GM23248 (cell line): ENCODE results near the gene PCBP3. TPM values are rescaled to one million over a fixed set of nuclear protein-coding genes. Genes with fewer than 3 reads are reported as not detected.
"Not testable (repeated sequence)": the region's sequence is repeated elsewhere in the genome, so short reads cannot be mapped to it uniquely, and the experiment has no call there.

Experiments used
- DNase-seq: peaks from one replicate; pipeline ENCODE4 v3.0.0-alpha.2; 2015
- H2AFZ ChIP-seq: fragments of 200-600 bp; sonication (generic); 2 replicates; pipeline ENCODE4 v1.6.1; 2016; ENCODE audit warnings: antibody characterized with exemption
- H3F3A ChIP-seq: fragments of 200-600 bp; sonication (generic); 2 replicates; pipeline ENCODE4 v1.6.1; 2016; ENCODE audit warnings: mild to moderate bottlenecking, antibody characterized with exemption, mixed run types; ENCODE audit not compliant: insufficient read depth
- H3K27ac ChIP-seq: fragments of 200-600 bp; sonication (generic); 2 replicates; pipeline ENCODE4 v1.5.1; 2016; ENCODE audit warnings: mild to moderate bottlenecking
- H3K27me3 ChIP-seq: fragments of 200-600 bp; sonication (generic); replicated peaks from 2 replicates; pipeline ENCODE4 v1.6.1; 2016; ENCODE audit warnings: mild to moderate bottlenecking; ENCODE audit not compliant: insufficient read depth
- H3K36me3 ChIP-seq: fragments of 200-600 bp; sonication (generic); 2 replicates; pipeline ENCODE4 v1.6.1; 2016; ENCODE audit warnings: low read depth, mild to moderate bottlenecking
- H3K4me1 ChIP-seq: fragments of 200-600 bp; sonication (generic); 2 replicates; pipeline ENCODE4 v1.6.1; 2016; ENCODE audit warnings: mild to moderate bottlenecking; ENCODE audit not compliant: insufficient read depth
- H3K4me2 ChIP-seq: fragments of 200-600 bp; sonication (generic); one replicate; pipeline ENCODE4 v1.6.1; 2016; ENCODE audit warnings: mild to moderate bottlenecking; ENCODE audit not compliant: unreplicated experiment
- H3K4me3 ChIP-seq: fragments of 200-600 bp; sonication (generic); 2 replicates; pipeline ENCODE4 v1.5.1; 2016; ENCODE audit warnings: mild to moderate bottlenecking
- H3K79me2 ChIP-seq: fragments of 200-600 bp; sonication (generic); 2 replicates; pipeline ENCODE4 v1.6.1; 2016; ENCODE audit warnings: mild to moderate bottlenecking; ENCODE audit not compliant: insufficient read depth
- H3K9ac ChIP-seq: fragments of 200-600 bp; sonication (generic); 2 replicates; pipeline ENCODE4 v1.6.1; 2016; ENCODE audit warnings: mild to moderate bottlenecking
- H3K9me2 ChIP-seq: fragments of 200-600 bp; sonication (generic); 2 replicates; pipeline ENCODE4 v1.6.1; 2016; ENCODE audit warnings: mixed run types, mild to moderate bottlenecking, moderate library complexity; ENCODE audit not compliant: insufficient read depth
- H3K9me3 ChIP-seq: fragments of 200-600 bp; sonication (generic); one replicate; pipeline ENCODE4 v1.6.1; 2017; ENCODE audit warnings: low read depth
- H4K20me1 ChIP-seq: fragments of 200-600 bp; sonication (generic); 2 replicates; pipeline ENCODE4 v1.6.0; 2016; ENCODE audit not compliant: insufficient read depth
- EZH2 ChIP-seq: fragments of 200-600 bp; sonication (generic); IDR thresholded peaks from 2 replicates; pipeline ENCODE4 v1.6.1; 2018; ENCODE audit warnings: antibody characterized with exemption, mild to moderate bottlenecking; ENCODE audit not compliant: insufficient read depth, poor library complexity, severe bottlenecking
- EZH2phosphoT487 ChIP-seq: fragments of 200-600 bp; sonication (generic); IDR thresholded peaks from 2 replicates; pipeline ENCODE4 v1.6.1; 2018; ENCODE audit warnings: antibody characterized with exemption, moderate library complexity, mild to moderate bottlenecking, low read depth; ENCODE audit not compliant: insufficient read depth
- WGBS, 2 experiments: methylation state at CpG; one replicate each; pipeline ENCODE4 v1.1.6; 2015 to 2017; ENCODE audit warnings: low lambda C conversion rate in 2 of 2, low coverage in 1 of 2; ENCODE audit errors: missing lambda C conversion rate in 2 of 2; 5-methylcytosine and 5-hydroxymethylcytosine counted together
- in situ Hi-C: fragments of 300-500 bp; cut with MboI; formaldehyde crosslinking; loops from 2 replicates; pipeline ENCODE4 v1.15.0; 2020
- polyA plus RNA-seq: library from polyadenylated mRNA; unstranded; fragments of >200 nt; fragmentation: Nextera tagmentation; extraction: Ambion mirVana; gene quantifications from 2 replicates; pipeline ENCODE4 v1.2.1, GENCODE V29; 2016
- total RNA-seq: library from RNA; depleted of rRNA; stranded (reverse); fragments of >200 nt; shearing (Covaris generic); gene quantifications from 2 replicates; pipeline ENCODE4 v1.2.3, GENCODE V29; 2014

The PCBP3 gene
- total and polyA plus RNA-seq, 2 experiments from 2014 or later: 0.32 to 1.3 TPM

DNA sequence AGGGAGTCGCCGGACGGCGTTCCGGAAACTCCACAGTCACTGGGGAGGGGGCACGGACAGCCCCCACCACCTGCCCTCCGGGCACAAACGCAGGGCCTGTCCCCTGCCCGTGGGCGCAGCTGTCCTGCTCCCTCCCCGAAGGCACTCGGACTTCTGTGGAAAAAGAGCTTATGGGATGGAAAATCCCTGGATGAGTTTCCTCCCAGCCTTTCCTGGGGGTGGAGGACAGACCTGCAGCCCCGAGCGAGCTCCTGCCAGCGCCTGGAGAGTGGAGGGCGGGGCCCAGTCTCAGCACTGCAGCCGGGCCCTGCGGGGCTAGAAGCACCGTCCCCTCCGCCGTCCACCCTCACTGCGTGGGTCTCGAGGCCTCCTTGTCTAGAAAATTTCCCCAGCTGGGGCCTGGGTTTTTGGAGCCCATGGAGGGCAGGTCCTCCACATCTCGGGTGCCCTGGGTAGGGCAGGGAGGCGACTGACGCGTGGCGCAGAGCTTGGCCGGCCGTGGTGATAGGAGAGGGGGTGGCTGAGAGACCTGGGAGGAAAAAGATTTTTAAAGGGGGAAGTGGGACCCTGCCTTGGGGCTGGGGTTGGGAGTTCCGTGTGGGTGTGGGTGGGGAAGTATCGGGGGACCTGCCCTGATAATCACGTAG, 331.6 kb downstream of the PCBP3 start:
- peak overlapping the region; percentile 56 for H3K4me3 ChIP-seq
- peak overlapping the region; percentile 44 for H2AFZ ChIP-seq
- in situ Hi-C loops: no loop called here
- H3K79me2 ChIP-seq: no peaks in the 10 kb centered on the region
- peaks cover 48% of the 10 kb centered on the region for H3K4me1 ChIP-seq
- H3K9me3 ChIP-seq: no peaks in the 10 kb centered on the region
- H3K9me2 ChIP-seq: no peaks in the 10 kb centered on the region
- H4K20me1 ChIP-seq: no peaks in the 10 kb centered on the region
- peak; percentile 76 for DNase-seq
- H3K4me2 ChIP-seq: peak overlapping the region; percentile 76
- TF ChIP-seq EZH2phosphoT487: no peak
- no peaks in the 10 kb centered on the region for H3K36me3 ChIP-seq
- peak overlapping the region; percentile 79 for H3K9ac ChIP-seq
- peak overlapping the region; percentile 84 for H3K27ac ChIP-seq
- no peaks in the 10 kb centered on the region for H3K27me3 ChIP-seq
- WGBS, 2 experiments: 11 to 14% methylated on average over 29 to 33 of the region's 33 CpGs
- H3F3A ChIP-seq: peaks cover 11% of the 10 kb centered on the region; the same call in 1 of the 2 replicates

GRCh38 chr21:45975667-45976409, 332.3 kb downstream of the PCBP3 start:
- H2AFZ ChIP-seq, H4K20me1 ChIP-seq, H3K4me3 ChIP-seq, H3K27me3 ChIP-seq, in situ Hi-C loops, H3K79me2 ChIP-seq, H3K36me3 ChIP-seq, H3K9me3 ChIP-seq, H3K27ac ChIP-seq, DNase-seq, H3K9me2 ChIP-seq, H3K4me2 ChIP-seq: not testable (repeated sequence)
- Histone ChIP-seq H3F3A (peaks cover 17% of the 10 kb centered on the region), H3K9ac (peak overlapping the region; percentile 79; the same call in 1 of the 2 replicates), H3K4me1 (peaks cover 49% of the 10 kb centered on the region)
- WGBS, 2 experiments: 69% methylated on average over 13 of the region's 13 CpGs

- Histone ChIP-seq H3K4me1 (peaks cover 45% of the 10 kb centered on the region), H3K9ac (no peak overlapping the region), H3K27me3 (no peaks in the 10 kb centered on the region), H3K36me3 (no peaks in the 10 kb centered on the region), H3K9me3 (no peaks in the 10 kb centered on the region), H4K20me1 (no peaks in the 10 kb centered on the region), H3F3A (peaks cover 20% of the 10 kb centered on the region), H3K9me2 (no peaks in the 10 kb centered on the region), H3K4me2 (no peak overlapping the region), H3K4me3 (no peak overlapping the region), H3K27ac (no peak overlapping the region), H3K79me2 (peaks cover 2% of the 10 kb centered on the region), H2AFZ (no peak overlapping the region)
- TF ChIP-seq EZH2 (no peak), EZH2phosphoT487 (no peak)
- in situ Hi-C loops: no loop called here
- DNase-seq: no peak
- 83 to 100% methylated on average over 4 to 11 of the region's 11 CpGs for WGBS, 2 experiments
These were observed 333.3 kb downstream of the PCBP3 start for GRCh38 chr21:45976701-45977311.

DNA sequence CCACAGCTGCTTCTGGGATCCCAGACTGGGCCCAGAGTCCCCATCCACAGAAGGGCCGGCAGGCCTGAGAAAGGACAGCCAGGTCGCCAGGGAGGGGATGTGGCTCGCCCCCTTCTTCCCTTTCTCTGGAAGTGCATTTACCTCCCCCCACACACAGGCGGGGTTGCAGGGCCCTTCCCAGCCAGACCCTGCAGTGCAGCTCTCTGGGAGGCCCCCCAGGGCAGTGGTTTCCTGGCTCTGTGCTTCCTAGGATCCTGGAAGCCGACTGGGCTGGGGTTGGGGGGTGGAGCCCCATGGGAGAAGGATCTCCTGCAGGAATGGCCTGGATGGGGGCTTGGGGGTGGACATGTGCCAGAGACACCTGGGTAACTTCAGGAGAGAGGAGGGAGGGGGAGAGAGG, 333.9 kb downstream of the PCBP3 start:
- H2AFZ ChIP-seq: no peak overlapping the region
- H3K9me3 ChIP-seq: no peaks in the 10 kb centered on the region
- no peaks in the 10 kb centered on the region for H3K9me2 ChIP-seq
- H3K27ac ChIP-seq: no peak overlapping the region
- no peak for TF ChIP-seq EZH2phosphoT487
- no peak for TF ChIP-seq EZH2
- H3K4me3 ChIP-seq: no peak overlapping the region
- no peaks in the 10 kb centered on the region for H3K36me3 ChIP-seq
- H3K4me2 ChIP-seq: no peak overlapping the region
- no peak for DNase-seq
- no peaks in the 10 kb centered on the region for H4K20me1 ChIP-seq
- peaks cover 39% of the 10 kb centered on the region for H3K4me1 ChIP-seq
- in situ Hi-C loops: no loop called here
- no peak overlapping the region for H3K9ac ChIP-seq
- no peaks in the 10 kb centered on the region for H3K27me3 ChIP-seq
- peaks cover 17% of the 10 kb centered on the region for H3F3A ChIP-seq
- peaks cover 8% of the 10 kb centered on the region for H3K79me2 ChIP-seq
- 73 to 74% methylated on average over 5 of the region's 5 CpGs for WGBS, 2 experiments
